Inflammatory macrophage treated with lipopolysaccharide for 1 hour (primary cell): ENCODE data around the gene ARHGAP31.

Experiments
- DNase-seq, 2 donors: peaks; one replicate each; pipeline ENCODE4 v3.0.0-alpha.2; 2020 to 2022

ARHGAP31 gene

GRCh38 chr3:119396870-119397269, 102.7 kb downstream of the ARHGAP31 start:
- no peak for DNase-seq

- peak; percentile 71 to 89 for DNase-seq
These were observed 106.3 kb downstream of the ARHGAP31 start for GRCh38 chr3:119400466-119400865.

- no peak for DNase-seq
These were observed 106.9 kb downstream of the ARHGAP31 start for GRCh38 chr3:119401069-119401468.

GRCh38 chr3:119401503-119402440, 107.6 kb downstream of the ARHGAP31 start:
- DNase-seq = no peak

GRCh38 chr3:119402791-119403190, 108.6 kb downstream of the ARHGAP31 start:
- no peak for DNase-seq

GRCh38 chr3:119403201-119403600, 109.0 kb downstream of the ARHGAP31 start:
- no peak for DNase-seq

- DNase-seq = no peak
These were observed 111.1 kb downstream of the ARHGAP31 start for GRCh38 chr3:119405315-119405714.

GRCh38 chr3:119408243-119408950, 114.2 kb downstream of the ARHGAP31 start:
- no peak for DNase-seq

GRCh38 chr3:119409844-119410243, 115.7 kb downstream of the ARHGAP31 start:
- DNase-seq = no peak

- DNase-seq = no peak
These were observed 119.6 kb downstream of the ARHGAP31 start for GRCh38 chr3:119413603-119414280.

GRCh38 chr3:119416873-119417272, 122.7 kb downstream of the ARHGAP31 start:
- no peak for DNase-seq

- no peak for DNase-seq
These were observed 123.8 kb downstream of the ARHGAP31 start for GRCh38 chr3:119417771-119418512.

GRCh38 chr3:119418641-119419040, 124.5 kb downstream of the ARHGAP31 start:
- no peak for DNase-seq

- DNase-seq = no peak
These were observed 126.0 kb downstream of the ARHGAP31 start for GRCh38 chr3:119420196-119420595.

- no peak for DNase-seq
These were observed 133.5 kb downstream of the ARHGAP31 start for GRCh38 chr3:119427669-119428068.

GRCh38 chr3:119428538-119428937, 134.4 kb downstream of the ARHGAP31 start:
- DNase-seq = no peak

- DNase-seq = no peak
These were observed 139.6 kb downstream of the ARHGAP31 start for GRCh38 chr3:119433613-119434325.

GRCh38 chr3:119434703-119435102, 140.5 kb downstream of the ARHGAP31 start:
- DNase-seq = no peak

- no peak for DNase-seq
These were observed 142.8 kb downstream of the ARHGAP31 start for GRCh38 chr3:119436977-119437376.

- no peak for DNase-seq
These were observed 143.6 kb downstream of the ARHGAP31 start for GRCh38 chr3:119437691-119438258.

- no peak for DNase-seq
These were observed 149.0 kb downstream of the ARHGAP31 start for GRCh38 chr3:119443179-119443578.

GRCh38 chr3:119444590-119444989, 150.4 kb downstream of the ARHGAP31 start:
- DNase-seq = no peak
